Muscle of leg (tissue), 11 donors: ENCODE measurements around the gene CCDC27. TPM values are rescaled to one million over a fixed set of nuclear protein-coding genes. Genes with fewer than 3 reads are reported as not detected.

Experiments used
- DNase-seq: peaks from one replicate; pipeline ENCODE4 v3.0.0; 2013
- H3K27ac ChIP-seq: one replicate; pipeline ENCODE4 v1.5.1; 2013; ENCODE audit warnings: mild to moderate bottlenecking, low read length, control low read depth
- H3K27me3 ChIP-seq: one replicate; pipeline ENCODE4 v1.6.1; 2013; ENCODE audit warnings: low read length; ENCODE audit not compliant: control insufficient read depth, insufficient read depth
- H3K36me3 ChIP-seq: one replicate; pipeline ENCODE4 v1.6.1; 2013; ENCODE audit warnings: low read length; ENCODE audit not compliant: control insufficient read depth, insufficient read depth
- H3K4me1 ChIP-seq: one replicate; pipeline ENCODE4 v1.6.1; 2013; ENCODE audit warnings: low read length; ENCODE audit not compliant: control insufficient read depth, insufficient read depth
- H3K4me3 ChIP-seq: one replicate; pipeline ENCODE4 v1.5.1; 2013; ENCODE audit warnings: low read length, control low read depth
- H3K9me3 ChIP-seq: replicated peaks from 2 replicates; pipeline ENCODE4 v1.6.1; 2013; ENCODE audit warnings: low read depth, low read length; ENCODE audit not compliant: control insufficient read depth
- WGBS: methylation state at CpG from one replicate; pipeline ENCODE4 v1.1.5; 2013; ENCODE audit warnings: missing lambda C conversion rate; ENCODE audit not compliant: insufficient coverage; 5-methylcytosine and 5-hydroxymethylcytosine counted together
- polyA plus RNA-seq, 8 donors: library from polyadenylated mRNA; unstranded; fragments of 120-200 nt; gene quantifications; one replicate each; pipeline versions ENCODE4 v1.2.1 to v1.2.3, GENCODE V29; 2013; ENCODE audit warnings: inconsistent platforms in 1 of 8, low replicate concordance in 1 of 8; ENCODE audit not compliant: insufficient read length in 8 of 8, insufficient read depth in 1 of 8
- total RNA-seq: library from RNA; stranded (reverse); fragments of 120-200 nt; gene quantifications from one replicate; pipeline ENCODE4 v1.2.4, GENCODE V29; 2013

Gene CCDC27
- total and polyA plus RNA-seq, 9 donors: 0.07 to 0.18 (median 0.10) TPM; not detected in 1

GRCh38 chr1:3768811-3769390, 16.7 kb downstream of the CCDC27 start:
- peaks cover 11% of the 10 kb centered on the region for H3K27me3 ChIP-seq
- no peak overlapping the region for H3K27ac ChIP-seq
- no peak overlapping the region for H3K4me3 ChIP-seq
- H3K4me1 ChIP-seq: peaks cover 20% of the 10 kb centered on the region
- H3K36me3 ChIP-seq: no peaks in the 10 kb centered on the region
- H3K9me3 ChIP-seq: no peaks in the 10 kb centered on the region
- WGBS: 86% methylated on average over 19 of the region's 22 CpGs
- DNase-seq: no peak

- Histone ChIP-seq H3K4me3 (no peak overlapping the region), H3K36me3 (no peaks in the 10 kb centered on the region), H3K27me3 (peaks cover 10% of the 10 kb centered on the region), H3K4me1 (peaks cover 25% of the 10 kb centered on the region), H3K27ac (no peak overlapping the region), H3K9me3 (no peaks in the 10 kb centered on the region)
- 87% methylated on average over 11 of the region's 16 CpGs for WGBS
- no peak for DNase-seq
Measured at GRCh38 chr1:3770047-3770765, 18.0 kb downstream of the CCDC27 start.

- no peak overlapping the region for H3K27ac ChIP-seq
- peak overlapping the region; percentile 50 for H3K4me3 ChIP-seq
- peaks cover 10% of the 10 kb centered on the region for H3K27me3 ChIP-seq
- H3K36me3 ChIP-seq: no peaks in the 10 kb centered on the region
- no peaks in the 10 kb centered on the region for H3K9me3 ChIP-seq
- H3K4me1 ChIP-seq: peaks cover 36% of the 10 kb centered on the region
- DNase-seq: no peak
- 29% methylated on average over 21 of the region's 32 CpGs for WGBS
Measured at GRCh38 chr1:3771108-3772026, 19.1 kb downstream of the CCDC27 start.

GRCh38 chr1:3772027-3772714, 19.9 kb downstream of the CCDC27 start:
- H3K4me3 ChIP-seq: peak overlapping the region; percentile 50
- 0% methylated on average over 31 of the region's 61 CpGs for WGBS
- no peaks in the 10 kb centered on the region for H3K9me3 ChIP-seq
- H3K27me3 ChIP-seq: peaks cover 10% of the 10 kb centered on the region
- no peaks in the 10 kb centered on the region for H3K36me3 ChIP-seq
- H3K27ac ChIP-seq: no peak overlapping the region
- peaks cover 43% of the 10 kb centered on the region for H3K4me1 ChIP-seq
- DNase-seq: peak; percentile 87

- Histone ChIP-seq H3K4me3 (peak within 1 kb of the TSS; percentile 50), H3K27ac (peak within 1 kb of the TSS; percentile 13), H3K4me1 (peaks cover 43% of the 10 kb centered on the region), H3K27me3 (peaks cover 8% of the 10 kb centered on the region), H3K36me3 (no peaks in the 10 kb centered on the region), H3K9me3 (no peaks in the 10 kb centered on the region)
- peak; percentile 38 for DNase-seq
- WGBS: 10% methylated on average over 39 of the region's 55 CpGs
Measured at GRCh38 chr1:3772715-3773571, 20.7 kb downstream of the CCDC27 start, which contains the start of gene SMIM1. Gene SMIM1 (plus strand): TSS chr1:3772749. CDS start chr1:3775374, 2,625 bp downstream.

GRCh38 chr1:3773572-3774275, 21.5 kb downstream of the CCDC27 start:
- no peak for DNase-seq
- peaks cover 7% of the 10 kb centered on the region for H3K36me3 ChIP-seq
- no peaks in the 10 kb centered on the region for H3K9me3 ChIP-seq
- H3K4me1 ChIP-seq: peaks cover 50% of the 10 kb centered on the region
- H3K27me3 ChIP-seq: peaks cover 8% of the 10 kb centered on the region
- H3K4me3 ChIP-seq: no peak overlapping the region
- 53% methylated on average over 10 of the region's 16 CpGs for WGBS
- peak overlapping the region; percentile 13 for H3K27ac ChIP-seq

- Histone ChIP-seq H3K36me3 (peaks cover 13% of the 10 kb centered on the region), H3K4me3 (no peak overlapping the region), H3K27ac (no peak overlapping the region), H3K4me1 (peaks cover 54% of the 10 kb centered on the region), H3K27me3 (peaks cover 8% of the 10 kb centered on the region), H3K9me3 (no peaks in the 10 kb centered on the region)
- WGBS: 68% methylated on average over 7 of the region's 19 CpGs
- DNase-seq: no peak
Measured at GRCh38 chr1:3774276-3774945, 22.2 kb downstream of the CCDC27 start.

GRCh38 chr1:3774946-3775489, 22.8 kb downstream of the CCDC27 start:
- WGBS: 17% methylated on average over 15 of the region's 17 CpGs
- no peak overlapping the region for H3K4me3 ChIP-seq
- peaks cover 54% of the 10 kb centered on the region for H3K4me1 ChIP-seq
- H3K27me3 ChIP-seq: peaks cover 5% of the 10 kb centered on the region
- no peak for DNase-seq
- no peaks in the 10 kb centered on the region for H3K9me3 ChIP-seq
- peaks cover 19% of the 10 kb centered on the region for H3K36me3 ChIP-seq
- H3K27ac ChIP-seq: no peak overlapping the region
